Retina (tissue), 1 donor: Measurements from ENCODE around the gene SLC19A2.
"Not testable (repeated sequence)": the region's sequence is repeated elsewhere in the genome, so short reads cannot be mapped to it uniquely, and the experiment has no call there.

Source experiments
- DNase-seq: peaks from one replicate; pipeline ENCODE4 v3.0.0-alpha.2; 2016

SLC19A2 gene

GRCh38 chr1:169508432-169509338 is 22.9 kb upstream of the SLC19A2 start:
- peak; percentile 29 for DNase-seq

DNA sequence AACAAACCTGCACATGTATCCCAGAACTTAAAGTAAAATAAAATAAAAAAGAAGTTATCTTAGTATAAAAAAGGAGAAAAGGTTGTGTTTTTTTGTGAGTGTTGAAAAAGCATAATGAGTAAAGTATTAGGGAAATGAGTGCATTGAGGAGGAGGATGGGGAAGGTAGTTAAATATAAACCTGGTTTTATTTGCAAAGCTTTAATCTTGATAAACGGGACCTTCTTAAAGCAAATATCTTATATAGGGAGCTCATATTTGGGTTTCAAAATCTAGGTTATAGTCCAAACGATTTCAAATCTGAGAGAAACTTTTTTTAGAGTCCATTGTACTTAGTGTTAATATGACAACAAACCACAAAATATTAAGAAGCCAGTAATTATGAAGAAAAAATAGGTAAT is 21.7 kb upstream of the SLC19A2 start:
- DNase-seq = no peak

GRCh38 chr1:169503601-169504000 is 17.9 kb upstream of the SLC19A2 start:
- not testable (repeated sequence) for DNase-seq

DNA sequence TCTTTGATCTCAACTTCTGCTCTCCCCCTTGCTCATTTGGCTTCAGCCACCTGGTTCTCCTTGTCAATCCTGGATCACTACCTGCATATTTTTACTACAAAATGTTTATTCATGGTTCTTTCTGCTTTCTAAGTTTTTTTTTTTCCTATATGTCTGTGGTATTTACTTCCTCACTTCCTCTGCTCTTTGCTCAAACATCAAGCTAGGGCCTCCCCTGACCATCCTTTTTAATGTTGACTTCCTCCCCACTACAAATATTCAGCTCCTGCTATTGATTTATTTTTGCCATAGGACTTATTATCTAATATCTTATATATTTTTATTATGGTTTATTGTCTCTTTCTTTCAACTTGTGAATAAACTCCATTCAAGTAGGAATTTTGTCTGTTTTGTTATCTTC is 14.1 kb upstream of the SLC19A2 start:
- no peak for DNase-seq

- DNase-seq = no peak
Measured at GRCh38 chr1:169497317-169497716, 11.6 kb upstream of the SLC19A2 start.

DNA sequence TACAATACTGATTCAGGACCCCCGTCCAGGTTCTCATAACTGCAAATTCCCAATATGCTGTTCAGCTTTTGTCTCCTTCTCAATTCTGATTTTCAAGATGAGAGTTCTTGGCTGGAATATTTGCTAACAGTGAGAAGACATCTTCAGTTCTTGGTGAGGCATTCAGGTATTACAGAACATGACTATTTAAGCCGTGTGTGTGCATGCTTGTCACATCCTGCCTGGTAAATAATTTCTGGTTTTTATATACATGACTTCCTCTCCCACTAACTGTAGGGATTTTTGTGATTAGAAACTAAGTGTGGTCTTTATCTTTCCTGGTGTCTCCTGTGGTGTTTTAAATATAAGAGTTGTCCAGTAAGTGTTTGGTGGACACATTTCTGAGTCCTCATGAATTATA is 10.2 kb upstream of the SLC19A2 start:
- no peak for DNase-seq

- no peak for DNase-seq
Measured at GRCh38 chr1:169495046-169495775, 9.5 kb upstream of the SLC19A2 start.

DNA sequence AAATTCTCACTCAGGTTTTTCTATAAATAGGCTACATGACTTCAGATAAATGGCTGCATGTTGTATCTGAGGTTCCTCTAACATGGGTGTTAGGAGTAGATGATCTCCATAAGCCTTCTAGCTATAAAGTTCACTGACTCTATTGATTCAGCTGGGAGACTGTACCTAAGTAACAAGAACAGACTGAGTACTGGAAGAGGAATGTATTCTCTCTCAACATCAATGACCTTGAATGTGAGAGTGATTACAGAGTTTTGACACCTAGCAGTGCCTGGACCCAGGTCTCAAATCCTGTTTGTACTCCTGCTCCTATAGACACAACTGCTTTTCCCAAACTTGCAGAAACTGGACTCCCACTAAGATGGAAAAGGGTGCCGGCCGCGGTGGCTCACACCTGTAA is 8.6 kb upstream of the SLC19A2 start:
- DNase-seq = no peak

GRCh38 chr1:169493251-169493650 is 7.5 kb upstream of the SLC19A2 start:
- DNase-seq = no peak

DNA sequence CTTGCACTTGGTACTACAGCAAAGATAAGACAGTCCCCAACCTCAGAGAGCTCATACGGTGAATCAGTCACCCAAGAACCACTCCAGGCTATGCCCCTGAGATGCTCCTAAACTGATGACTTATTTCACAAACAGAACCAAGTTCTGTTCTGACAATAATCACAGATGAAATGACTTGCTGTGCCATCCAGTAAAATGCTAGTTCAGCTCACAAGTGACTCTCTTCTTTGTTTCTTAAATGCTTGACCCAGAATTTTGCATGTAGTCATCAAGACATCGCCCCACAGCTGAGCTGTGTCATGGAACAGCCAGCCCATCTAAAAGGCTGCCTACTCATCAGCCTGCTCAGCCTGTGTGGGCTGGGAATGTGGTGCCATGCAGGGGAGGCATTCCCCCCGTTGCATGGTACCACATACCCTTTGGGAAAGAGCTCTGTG is 6.1 kb upstream of the SLC19A2 start:
- no peak for DNase-seq

GRCh38 chr1:169488157-169488556 is 2.4 kb upstream of the SLC19A2 start:
- no peak for DNase-seq

DNA sequence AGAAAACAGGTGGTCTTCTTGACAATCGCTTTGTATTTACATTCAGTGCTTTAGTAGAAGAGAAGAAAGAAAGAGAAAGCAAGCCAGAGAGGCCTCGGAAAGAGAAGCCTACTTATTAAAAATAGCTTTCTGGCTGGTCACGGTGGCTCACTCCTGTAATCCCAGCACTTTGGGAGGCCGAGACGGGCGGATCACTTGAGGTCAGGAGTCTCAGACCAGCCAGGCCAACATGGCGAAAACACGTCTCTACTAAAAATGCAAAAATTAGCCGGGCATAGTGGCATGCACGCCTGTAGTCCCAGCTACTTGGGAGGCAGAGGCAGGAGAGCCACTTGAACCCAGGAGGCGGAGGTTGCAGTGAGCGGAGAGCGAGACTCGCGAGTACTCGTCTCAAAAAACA is 1.8 kb upstream of the SLC19A2 start:
- DNase-seq = no peak

DNA sequence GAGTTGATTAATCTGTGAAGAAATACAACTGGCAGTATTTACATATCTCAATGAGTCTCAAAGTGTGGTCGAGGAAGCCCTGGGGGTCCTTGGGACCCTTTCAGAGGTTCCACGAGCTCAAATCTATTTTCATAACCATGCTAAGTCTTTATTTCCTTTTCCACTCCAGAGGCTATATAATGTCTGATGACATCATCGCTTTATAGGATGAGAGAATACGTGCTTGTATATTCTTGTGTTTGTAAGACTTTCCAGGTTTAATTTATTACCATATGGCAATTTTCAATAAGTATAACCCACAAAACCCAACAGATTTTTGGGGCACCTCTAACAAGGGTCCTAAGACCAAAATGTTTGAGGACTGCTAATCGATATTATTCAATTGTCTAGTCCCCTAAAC is 1.4 kb upstream of the SLC19A2 start:
- DNase-seq = no peak

DNA sequence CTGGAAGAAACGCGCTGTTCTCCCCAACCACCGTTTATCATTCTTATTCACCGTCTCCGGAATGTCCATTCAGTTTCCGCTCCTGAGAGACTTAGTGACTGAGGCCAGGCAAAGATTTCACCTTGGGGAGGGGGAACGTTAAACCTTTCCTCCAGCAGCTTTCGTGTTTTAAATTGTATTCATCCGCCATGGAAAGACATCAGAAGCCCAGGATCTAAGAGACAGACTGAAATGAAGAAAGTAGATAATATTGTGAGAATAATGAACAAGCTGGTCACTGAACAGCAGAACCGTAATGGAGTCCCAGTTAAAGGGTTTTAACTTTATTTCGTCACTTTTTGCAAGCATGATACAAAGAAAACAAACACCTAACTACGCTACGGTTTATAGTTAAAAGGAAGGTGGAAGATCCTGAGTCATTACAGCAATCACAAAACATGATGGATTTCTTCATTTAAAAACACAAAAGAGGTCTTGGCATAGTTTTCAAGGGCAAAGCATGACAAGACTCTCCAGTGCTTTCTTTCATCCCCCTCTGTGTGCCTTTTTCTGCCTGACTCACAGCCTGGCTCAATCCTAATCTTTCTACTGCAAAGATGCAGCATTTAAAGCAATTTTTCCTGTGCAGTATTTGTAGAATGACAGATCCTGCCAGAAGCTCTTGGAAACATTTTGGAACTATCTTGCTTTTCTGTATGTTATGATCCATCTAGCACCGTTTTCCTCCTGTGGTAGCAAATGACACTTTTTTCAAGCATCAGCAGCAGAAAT is 722 bp upstream of the SLC19A2 start:
- peak; percentile 40 for DNase-seq

- no peak for DNase-seq
Measured at GRCh38 chr1:169484683-169485430, 887 bp downstream of the SLC19A2 start.

GRCh38 chr1:169484101-169484500 is 1.6 kb downstream of the SLC19A2 start:
- DNase-seq = peak; percentile 9

GRCh38 chr1:169483500-169483966 is 2.2 kb downstream of the SLC19A2 start:
- peak; percentile 52 for DNase-seq

DNA sequence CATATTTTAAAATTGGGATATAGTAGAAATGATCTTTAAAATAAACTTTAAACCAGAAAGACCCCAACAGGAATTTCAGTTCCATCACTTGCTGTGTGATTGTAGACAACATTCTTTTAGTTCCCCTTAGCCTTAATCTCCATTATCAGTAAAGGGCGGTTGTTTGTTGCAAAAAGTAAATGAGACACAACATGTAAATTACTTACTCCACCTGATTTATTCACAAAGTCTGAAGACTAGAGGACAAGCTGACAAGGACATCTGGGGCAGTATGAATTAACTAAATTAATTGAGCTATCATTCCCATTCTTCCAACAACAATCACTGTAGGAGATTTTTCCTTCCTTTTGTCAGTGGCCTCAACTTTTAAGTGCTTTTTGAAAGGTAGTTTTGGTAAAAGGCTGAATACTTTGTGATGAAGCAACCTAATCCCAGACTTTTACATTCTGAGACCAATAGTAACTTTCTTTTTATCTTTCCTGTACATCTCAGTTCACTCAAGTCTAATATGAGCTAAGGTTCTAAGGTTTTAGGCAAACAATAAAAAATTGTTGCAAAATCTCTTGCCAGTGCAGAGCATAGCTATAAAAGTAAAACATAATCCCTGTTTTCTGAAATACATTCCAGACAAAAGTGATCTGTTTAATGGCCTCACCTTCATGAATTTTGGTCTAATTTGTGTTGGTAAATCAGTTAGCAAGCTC is 6.2 kb downstream of the SLC19A2 start:
- no peak for DNase-seq

DNA sequence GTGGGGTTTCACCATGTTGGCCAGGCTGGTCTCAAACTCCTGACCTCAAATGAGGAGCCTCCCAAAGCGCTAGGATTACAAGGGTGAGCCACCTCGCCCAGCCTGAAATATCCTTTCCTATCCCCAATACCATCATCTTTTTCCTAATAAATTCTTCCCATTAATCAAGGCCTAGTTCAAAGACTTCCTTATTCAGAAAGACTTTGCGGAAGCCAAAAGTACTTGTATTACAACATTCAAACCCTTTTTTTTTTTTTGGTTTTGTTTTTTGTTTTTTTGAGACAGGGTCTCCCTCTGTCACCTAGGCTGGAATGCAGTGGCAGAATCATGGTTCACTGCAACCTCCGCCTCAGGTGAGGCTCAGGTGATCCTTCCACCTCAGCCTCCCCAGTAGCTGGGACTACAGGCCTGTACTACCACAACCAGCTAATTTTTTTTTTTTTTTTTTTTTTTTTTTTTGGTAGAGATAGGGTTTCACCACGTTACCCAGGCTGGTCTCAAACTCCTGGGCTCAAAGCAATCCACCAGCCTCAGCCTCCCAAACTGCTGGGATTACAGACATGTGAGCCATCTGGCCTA is 7.6 kb downstream of the SLC19A2 start:
- DNase-seq = no peak

DNA sequence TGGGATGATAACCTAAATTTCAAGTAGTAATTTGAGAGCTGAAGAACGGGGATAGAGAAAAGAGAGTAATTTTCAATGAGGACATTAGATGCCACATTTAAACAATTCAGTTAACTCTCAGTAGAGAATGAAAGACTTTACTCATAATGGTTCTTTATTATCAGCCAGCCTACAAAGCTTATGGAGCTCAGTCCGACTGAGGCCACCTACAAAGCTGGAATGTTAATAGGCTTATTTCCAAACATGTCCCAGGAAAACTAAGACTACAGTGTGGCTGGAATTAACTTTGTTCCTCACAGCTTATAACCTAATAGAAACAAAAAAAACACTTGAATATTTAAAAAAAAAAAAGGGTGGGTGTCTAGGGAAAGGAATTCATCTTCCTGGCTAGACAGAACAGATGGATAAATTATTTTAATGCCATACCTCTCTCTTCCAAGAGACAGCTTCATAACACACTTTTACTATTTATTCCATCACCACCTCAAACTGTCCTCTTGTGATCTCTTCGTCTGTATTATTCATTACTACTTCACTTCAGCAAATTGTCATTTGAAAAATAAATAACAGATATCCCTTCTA is 9.8 kb downstream of the SLC19A2 start:
- no peak for DNase-seq
